Endothelial cell of umbilical vein (primary cell): ENCODE data around the gene NR1I3.

ENCODE experiments used
- CTCF ChIP-seq, 2 donors: IDR thresholded peaks; 1 replicate in 1 of 2; 2 replicates in 1 of 2; pipeline ENCODE4 v1.5.1; 2011; ENCODE audit warnings: low read length in 2 of 2, mild to moderate bottlenecking in 2 of 2, moderate library complexity in 2 of 2, control low read depth in 1 of 2, inconsistent platforms in 1 of 2, low read depth in 1 of 2; ENCODE audit not compliant: insufficient read depth in 1 of 2; ENCODE audit errors: extremely low read depth in 1 of 2
- EZH2 ChIP-seq: IDR thresholded peaks from 2 replicates; pipeline ENCODE4 v1.6.1; 2012; ENCODE audit warnings: borderline replicate concordance, low read depth, mild to moderate bottlenecking, moderate library complexity, low read length, inconsistent platforms; ENCODE audit not compliant: severe bottlenecking
- FOS ChIP-seq: IDR thresholded peaks from 2 replicates; pipeline ENCODE4 v1.6.1; 2011; ENCODE audit warnings: mild to moderate bottlenecking, low read length, moderate library complexity, borderline replicate concordance; ENCODE audit not compliant: insufficient read depth
- MAX ChIP-seq: IDR thresholded peaks from 2 replicates; pipeline ENCODE4 v1.6.1; 2011; ENCODE audit not compliant: insufficient read depth, insufficient read length
- MYC ChIP-seq: IDR thresholded peaks from one replicate; pipeline ENCODE4 v1.6.1; 2011; ENCODE audit warnings: mild to moderate bottlenecking, low read depth, low read length
- POLR2A ChIP-seq: IDR thresholded peaks from 2 replicates; pipeline ENCODE4 v1.6.1; 2012; ENCODE audit warnings: low read depth, mild to moderate bottlenecking, control low read depth, low read length
- POLR2AphosphoS5 ChIP-seq: IDR thresholded peaks from 2 replicates; pipeline ENCODE4 v1.6.1; 2012; ENCODE audit warnings: low read depth, mild to moderate bottlenecking, control low read depth, low read length, moderate library complexity; ENCODE audit not compliant: insufficient read depth

GRCh38 chr1:161261261-161262235, 23.5 kb upstream of the NR1I3 start:
- TF ChIP-seq CTCF (IDR thresholded peaks at IDR 0.05; ENCODE audit: extremely low read depth in 1 of 2, insufficient read depth in 1 of 2, low read depth in 1 of 2, low read length in 2 of 2), result no peak
- TF ChIP-seq EZH2, result no peak
- TF ChIP-seq POLR2A, result no peak
- TF ChIP-seq FOS, result no peak
- TF ChIP-seq POLR2AphosphoS5, result no peak
- TF ChIP-seq MAX, result no peak
- no peak for TF ChIP-seq MYC
